GM18868 (cell line): Measurements from ENCODE around the gene FBXW5.
A peak's percentile ranks its signal among the peaks of the same experiment; 100 is the strongest.

Experiments
- ATAC-seq: cut with Tn5 transposase; IDR thresholded peaks from one replicate; pipeline ENCODE4 v1.9.1; 2021; ENCODE audit warnings: mild to moderate bottlenecking, moderate library complexity; ENCODE audit not compliant: unreplicated experiment

Gene FBXW5, protein sequence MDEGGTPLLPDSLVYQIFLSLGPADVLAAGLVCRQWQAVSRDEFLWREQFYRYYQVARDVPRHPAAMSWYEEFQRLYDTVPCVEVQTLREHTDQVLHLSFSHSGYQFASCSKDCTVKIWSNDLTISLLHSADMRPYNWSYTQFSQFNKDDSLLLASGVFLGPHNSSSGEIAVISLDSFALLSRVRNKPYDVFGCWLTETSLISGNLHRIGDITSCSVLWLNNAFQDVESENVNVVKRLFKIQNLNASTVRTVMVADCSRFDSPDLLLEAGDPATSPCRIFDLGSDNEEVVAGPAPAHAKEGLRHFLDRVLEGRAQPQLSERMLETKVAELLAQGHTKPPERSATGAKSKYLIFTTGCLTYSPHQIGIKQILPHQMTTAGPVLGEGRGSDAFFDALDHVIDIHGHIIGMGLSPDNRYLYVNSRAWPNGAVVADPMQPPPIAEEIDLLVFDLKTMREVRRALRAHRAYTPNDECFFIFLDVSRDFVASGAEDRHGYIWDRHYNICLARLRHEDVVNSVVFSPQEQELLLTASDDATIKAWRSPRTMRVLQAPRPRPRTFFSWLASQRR

GRCh38 chr9:136944519-136945332, at the start of gene FBXW5, which contains the start of gene C8G:
Gene FBXW5 (minus strand): TSS chr9:136944738. CDS start chr9:136944083, 655 bp downstream.
Gene C8G (plus strand): TSS chr9:136945243. CDS start chr9:136945321, 78 bp downstream.
- peak; percentile 79 for ATAC-seq

GRCh38 chr9:136992819-136993369, 48.4 kb upstream of the FBXW5 start:
- no peak for ATAC-seq

DNA sequence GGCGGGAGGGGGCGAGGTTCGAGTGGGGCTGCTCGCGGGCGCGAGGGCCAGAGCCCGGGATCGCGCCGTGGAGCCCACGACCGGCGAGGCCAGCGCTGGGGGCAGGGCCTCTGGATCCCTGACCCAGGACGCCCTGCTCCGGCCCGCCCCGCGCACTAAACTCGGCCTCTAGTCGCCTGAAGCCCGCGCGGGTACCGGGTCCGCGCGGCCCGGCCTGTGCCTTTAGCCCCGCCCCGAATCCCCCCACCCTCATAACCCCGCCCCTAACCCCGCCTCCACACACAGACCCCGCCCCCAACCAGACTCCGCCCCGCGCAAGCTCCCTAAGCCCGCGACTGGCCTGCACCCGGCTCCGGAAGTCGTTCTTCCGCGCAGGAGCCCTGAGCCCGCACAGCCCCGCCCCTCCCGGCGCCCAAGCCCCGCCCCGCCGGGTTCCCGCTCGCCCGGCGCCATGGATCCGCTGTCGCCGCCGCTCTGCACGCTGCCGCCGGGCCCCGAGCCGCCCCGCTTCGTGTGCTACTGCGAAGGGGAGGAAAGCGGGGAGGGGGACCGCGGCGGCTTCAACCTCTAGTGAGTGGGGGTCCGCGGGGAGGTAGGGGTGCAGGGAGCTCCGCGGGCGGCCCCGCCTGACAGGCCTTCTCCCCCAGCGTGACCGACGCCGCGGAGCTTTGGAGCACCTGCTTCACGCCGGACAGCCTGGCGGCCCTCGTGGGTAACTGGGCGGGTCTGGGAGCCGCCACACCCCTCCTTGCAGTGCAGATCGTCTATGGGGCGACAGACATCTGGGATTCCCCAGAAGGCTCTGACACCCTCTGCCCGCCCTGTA, 47.7 kb upstream of the FBXW5 start, which contains the start of gene PAXX:
TSS of gene PAXX (plus strand) at position 430 of the 826 bp plus-strand sequence. CDS start at position 452, 22 bp downstream.
- ATAC-seq: peak; percentile 83

- no peak for ATAC-seq
Measured at GRCh38 chr9:136990242-136990911, 45.8 kb upstream of the FBXW5 start.

DNA sequence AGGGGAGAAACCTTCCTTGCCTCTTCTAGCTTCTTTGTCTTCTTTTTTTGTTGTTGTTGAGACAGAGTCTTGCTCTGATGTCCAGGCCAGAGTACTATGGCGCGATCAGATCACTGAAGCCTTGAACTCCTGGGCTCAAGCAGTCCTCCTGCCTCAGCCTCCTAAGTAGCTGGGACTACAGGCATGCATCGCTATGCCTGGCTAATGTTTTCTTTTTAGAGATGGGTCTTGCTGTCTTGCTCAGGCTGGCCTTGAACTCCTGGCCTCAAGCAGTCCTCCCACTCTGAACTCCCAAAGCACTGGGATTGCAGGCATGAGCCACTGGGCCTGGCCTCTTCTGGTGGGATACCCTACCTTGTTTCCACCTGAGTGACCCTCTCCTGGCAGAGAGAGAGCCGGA, 44.3 kb upstream of the FBXW5 start:
- no peak for ATAC-seq

DNA sequence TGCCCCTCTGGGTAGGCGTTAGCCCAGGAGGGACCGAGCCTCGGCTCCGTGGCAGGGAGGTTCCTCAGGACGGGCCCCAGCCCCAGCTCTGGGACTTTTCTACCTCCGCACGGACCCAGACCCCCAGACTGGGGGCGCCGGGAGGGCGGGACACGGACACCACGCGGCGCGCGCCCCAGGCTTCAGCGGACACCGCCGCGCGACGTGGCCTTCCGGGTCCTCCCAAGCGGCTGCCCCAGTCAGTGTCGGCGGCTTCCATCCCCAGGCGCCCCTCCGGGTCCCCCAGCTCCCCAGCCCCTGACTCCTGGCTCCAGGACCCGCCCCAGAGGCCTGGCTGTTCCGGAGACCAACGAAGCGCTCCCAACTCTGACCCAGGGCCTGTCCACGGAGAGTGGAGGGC, 41.3 kb upstream of the FBXW5 start:
- no peak for ATAC-seq

DNA sequence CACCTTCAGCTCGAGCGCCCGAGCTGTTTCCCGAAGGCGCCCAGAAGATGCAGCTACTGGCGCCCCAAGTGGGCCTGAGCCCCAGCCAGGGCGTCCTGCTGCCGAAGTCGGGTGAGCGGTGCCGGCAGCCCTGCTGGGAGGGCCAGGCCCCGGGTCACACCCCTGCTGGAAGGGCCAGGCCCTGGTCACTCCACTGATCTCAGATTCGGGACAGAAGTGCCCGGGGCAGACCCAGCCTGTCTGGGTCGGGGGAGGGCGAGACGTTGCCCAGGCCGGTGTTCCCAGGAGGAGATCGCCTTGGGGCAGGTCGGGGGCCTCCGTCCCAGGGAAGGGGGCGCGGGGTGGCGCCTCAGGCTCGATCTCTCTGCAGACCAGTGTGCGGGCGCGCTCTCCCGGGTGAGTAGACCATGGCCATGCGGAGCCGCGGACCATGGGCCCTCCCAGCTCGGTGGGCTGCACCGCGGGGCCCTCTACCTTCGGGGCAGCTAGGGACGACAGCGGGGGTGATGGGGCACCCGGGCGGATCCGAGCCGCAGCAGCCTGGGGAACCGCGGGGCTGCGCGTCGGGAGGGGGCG, 40.6 kb upstream of the FBXW5 start:
- no peak for ATAC-seq

- no peak for ATAC-seq
Measured at GRCh38 chr9:136984464-136985026, 40.0 kb upstream of the FBXW5 start.

DNA sequence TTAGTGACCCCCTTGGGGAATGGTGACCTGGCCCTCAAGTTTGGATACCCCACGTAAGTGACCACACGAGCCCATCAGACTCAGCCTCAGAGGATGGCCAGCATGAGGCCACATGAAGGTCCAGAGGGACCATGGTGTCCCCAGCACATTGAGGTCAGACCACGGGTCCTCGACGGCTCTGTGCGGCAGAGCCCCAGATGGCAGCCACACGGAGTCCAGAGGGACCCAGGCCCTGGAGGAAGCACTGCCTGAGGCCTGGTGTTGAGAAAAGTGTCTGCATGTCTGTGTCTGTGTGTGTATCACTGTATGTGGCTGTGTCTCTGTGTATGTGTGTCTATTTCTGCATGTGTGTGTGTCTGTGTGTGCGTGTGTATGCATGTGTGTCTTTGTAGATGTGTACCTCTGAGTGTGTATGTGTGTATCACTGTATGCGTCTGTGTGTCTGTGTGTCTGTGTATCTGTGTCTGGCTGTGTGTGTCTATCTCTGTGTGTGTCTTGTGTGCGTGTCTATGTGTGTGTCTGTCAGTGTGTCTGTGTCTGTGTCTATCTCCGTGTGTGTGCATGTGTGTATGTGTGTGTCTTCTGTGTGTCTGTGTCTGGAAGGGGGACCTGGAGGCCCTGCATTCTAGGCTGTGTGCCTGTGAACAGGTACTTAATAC, 39.2 kb upstream of the FBXW5 start:
- ATAC-seq: no peak

DNA sequence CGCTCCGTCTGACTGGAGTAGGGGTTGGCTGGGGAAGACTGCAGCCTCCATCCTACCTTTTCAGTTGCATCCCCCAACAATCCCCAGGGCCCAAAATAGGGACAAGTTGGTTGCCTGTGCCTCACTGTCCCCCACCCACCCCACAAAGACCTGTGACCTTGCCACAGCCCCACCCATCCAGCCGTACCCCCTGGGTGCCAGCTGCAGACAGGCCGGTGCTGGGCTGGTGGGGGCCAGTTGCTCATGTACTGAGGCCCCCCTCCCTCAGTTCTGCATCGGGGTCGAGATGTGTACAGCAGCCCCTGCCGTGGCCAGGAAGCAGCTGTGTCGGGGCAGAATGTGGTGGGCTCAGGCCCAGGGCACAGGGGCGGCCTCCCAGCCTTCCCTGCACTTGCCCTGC, 38.6 kb upstream of the FBXW5 start:
- no peak for ATAC-seq

DNA sequence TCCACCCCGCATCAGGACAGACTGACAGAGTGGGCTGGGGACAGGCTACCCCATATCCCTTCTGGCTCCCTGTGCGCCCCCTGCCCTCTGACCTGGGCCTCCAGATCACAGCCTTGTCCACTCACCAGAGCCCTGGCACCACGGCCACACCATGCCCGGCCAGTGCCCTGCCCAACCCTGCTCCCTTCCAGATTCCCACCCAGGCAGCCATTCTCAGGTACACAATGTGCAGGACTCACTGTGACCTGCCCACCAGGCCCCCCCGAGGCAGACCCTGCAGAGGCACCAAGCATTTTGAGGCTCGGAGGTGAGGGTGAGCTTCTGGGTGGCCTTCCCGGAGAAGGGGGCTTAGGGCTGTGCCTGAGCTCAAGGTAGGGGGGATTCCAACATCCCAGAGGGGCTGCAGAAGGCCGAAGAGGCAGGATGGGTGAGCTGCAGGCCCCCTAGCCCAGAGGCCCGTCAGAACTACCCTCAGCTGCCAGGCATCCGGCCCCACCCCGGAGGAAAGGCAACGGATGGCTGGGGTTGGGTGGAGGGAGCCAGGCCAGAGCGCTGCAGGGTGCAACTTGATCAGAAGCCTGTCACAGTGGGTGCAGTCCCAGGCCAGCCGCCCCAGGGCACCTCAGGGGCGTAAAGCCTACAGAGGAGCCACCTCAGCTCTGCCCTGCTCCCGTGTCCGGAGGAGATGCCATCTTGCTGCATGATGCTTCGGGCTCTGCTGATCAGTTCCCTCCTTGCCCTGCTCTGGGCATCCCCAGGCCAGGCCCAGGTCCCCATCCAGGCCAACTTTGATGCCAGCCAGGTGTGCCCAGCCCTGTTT, 37.9 kb upstream of the FBXW5 start, which contains the start of gene LCNL1:
TSS of gene LCNL1 (plus strand) at position 762 of the 820 bp plus-strand sequence. CDS start 594 bp downstream, outside the sequence.
- no peak for ATAC-seq

DNA sequence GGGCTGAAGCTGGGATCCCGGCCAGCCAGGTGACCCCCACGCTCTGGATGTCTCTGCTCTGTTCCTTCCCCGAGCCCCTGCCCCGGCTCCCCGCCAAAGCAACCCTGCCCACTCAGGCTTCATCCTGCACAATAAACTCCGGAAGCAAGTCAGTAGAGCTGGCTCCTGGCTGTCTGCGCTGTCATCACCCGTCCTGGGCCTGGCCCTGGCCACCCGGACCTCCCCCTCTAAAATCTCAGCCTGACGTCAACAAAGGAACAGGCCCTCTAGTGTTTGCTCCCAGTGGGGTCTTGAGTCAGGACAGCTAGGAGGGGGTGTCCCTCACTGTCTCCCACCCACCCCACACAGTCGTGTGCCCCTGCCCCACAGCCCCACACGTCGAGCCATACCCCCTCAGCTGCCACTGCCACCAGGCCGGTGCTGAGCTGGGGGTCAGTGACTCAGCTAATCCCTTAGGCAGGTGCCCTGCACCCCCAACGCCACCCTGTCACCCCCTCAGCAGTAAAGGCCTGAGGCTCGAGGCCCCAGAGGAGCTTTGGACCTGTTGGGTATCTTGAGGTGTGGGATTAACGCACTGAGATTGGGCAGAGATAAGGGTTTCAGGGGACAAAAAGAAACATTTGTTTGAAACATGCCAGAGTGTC, 37.2 kb upstream of the FBXW5 start:
- ATAC-seq: no peak

DNA sequence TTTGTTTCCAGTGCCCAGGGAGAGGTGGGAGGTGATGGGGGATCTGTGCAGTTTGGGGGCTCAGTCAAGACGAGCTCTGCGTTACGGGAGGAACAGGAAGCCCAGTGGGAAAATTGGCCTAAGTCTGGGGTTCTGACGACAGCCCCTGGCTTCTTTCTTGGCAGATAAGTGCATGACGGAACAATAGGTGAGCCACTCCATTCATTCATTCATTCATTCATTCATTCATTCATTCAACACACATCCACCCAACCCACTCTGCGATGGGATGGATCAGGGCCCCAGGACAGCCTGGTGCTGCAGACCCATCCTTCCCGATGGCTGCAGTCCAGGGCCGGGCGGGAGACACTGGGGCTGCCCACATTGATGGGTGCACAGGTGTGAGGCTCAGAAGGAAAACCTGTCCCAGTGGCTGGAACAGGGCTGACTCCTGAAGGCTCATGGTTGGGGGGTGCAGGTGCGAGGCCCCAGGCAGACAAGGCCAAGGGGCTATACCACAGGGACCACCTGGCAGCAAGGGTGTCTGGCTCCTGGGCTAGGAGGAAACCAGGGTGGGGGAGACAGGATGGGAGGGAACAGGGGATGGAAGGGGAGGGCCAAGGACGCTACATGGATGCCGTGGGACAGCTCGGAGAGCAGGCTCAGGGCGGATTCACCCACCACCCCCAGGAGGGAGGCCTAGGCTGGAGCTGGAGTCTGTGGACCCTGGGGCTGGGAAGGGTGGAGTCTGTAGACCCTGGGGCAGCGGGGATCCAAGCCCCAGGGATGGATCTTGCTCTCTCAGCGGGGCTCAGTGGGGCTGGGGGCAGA, 36.3 kb upstream of the FBXW5 start:
- no peak for ATAC-seq

GRCh38 chr9:136979769-136980587, 35.4 kb upstream of the FBXW5 start:
- ATAC-seq: no peak

DNA sequence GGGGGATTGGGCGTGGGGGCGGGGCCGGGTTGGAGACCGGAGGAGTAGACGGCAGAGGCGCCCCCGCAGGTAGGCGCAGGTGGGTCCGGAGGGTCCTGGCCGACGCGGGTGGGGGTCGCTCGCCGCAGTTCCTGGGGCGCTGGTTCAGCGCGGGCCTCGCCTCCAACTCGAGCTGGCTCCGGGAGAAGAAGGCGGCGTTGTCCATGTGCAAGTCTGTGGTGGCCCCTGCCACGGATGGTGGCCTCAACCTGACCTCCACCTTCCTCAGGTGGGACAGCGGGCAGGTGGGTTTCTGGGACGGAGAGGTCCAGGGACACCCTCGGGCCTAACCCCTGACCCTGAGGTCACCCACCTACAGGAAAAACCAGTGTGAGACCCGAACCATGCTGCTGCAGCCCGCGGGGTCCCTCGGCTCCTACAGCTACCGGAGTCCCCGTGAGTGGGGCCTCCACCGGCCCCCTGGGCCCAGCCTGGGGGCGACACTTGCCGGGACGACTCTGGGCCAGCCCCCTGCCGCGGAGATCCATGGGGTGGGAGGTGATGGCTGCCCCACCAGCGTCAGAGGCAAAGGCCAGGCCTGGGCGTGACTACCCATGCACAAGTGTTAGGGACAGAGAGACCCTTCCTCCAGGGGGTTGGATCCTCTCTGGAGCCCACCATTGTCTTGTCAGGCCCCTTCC, 34.5 kb upstream of the FBXW5 start:
- no peak for ATAC-seq
